ENCODE data around the gene ROBO3. TPM values are rescaled to one million over a fixed set of nuclear protein-coding genes. Genes with fewer than 3 reads are reported as not detected.
A peak's percentile ranks its signal among the peaks of the same experiment; 100 is the strongest.

Gene ROBO3
- total RNA-seq, 1 donor from 2014 or later = 30.6 TPM

DNA sequence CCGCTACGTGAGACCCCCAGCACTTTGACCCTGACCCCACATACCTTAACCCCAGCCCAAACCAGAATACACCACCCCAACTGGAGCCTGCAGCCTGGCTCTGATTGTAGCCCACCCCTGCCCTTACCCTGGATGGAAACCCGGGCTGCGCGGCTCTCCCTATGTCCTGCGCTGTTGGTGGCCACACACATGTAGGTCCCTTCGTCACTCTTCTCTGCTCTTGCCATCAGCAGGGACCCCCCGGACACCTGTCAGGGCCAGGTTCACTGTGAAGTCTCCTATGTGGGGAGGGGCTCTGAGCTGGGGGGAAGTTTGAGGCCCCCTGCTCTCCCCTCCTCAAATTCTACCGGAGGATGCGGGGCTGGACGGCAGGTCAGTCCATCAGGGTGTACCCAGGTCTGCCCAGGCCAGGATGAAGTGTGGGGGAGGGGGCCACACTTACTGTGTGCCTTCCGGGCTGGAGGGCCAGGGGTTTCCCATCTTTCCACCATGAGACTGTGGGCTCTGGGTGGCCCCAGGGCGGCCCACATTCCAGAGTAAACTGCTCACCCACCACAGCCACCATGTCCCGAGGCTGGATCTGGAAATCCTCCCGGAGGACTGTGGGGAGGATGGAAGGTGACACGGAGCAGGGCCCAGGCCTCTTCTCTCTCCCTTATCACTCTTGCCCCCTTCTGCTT is 31.0 kb downstream of the ROBO3 start:
- no peak for DNase-seq (ENCODE audit: low read depth)
- H3K4me3 ChIP-seq (ENCODE audit: low read depth, low read length) = no peak overlapping the region
- TF ChIP-seq, protein P1, sequence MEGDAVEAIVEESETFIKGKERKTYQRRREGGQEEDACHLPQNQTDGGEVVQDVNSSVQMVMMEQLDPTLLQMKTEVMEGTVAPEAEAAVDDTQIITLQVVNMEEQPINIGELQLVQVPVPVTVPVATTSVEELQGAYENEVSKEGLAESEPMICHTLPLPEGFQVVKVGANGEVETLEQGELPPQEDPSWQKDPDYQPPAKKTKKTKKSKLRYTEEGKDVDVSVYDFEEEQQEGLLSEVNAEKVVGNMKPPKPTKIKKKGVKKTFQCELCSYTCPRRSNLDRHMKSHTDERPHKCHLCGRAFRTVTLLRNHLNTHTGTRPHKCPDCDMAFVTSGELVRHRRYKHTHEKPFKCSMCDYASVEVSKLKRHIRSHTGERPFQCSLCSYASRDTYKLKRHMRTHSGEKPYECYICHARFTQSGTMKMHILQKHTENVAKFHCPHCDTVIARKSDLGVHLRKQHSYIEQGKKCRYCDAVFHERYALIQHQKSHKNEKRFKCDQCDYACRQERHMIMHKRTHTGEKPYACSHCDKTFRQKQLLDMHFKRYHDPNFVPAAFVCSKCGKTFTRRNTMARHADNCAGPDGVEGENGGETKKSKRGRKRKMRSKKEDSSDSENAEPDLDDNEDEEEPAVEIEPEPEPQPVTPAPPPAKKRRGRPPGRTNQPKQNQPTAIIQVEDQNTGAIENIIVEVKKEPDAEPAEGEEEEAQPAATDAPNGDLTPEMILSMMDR (conservative IDR thresholded peaks at IDR 0.05; ENCODE audit: low read depth, low read length) = no peak

DNA sequence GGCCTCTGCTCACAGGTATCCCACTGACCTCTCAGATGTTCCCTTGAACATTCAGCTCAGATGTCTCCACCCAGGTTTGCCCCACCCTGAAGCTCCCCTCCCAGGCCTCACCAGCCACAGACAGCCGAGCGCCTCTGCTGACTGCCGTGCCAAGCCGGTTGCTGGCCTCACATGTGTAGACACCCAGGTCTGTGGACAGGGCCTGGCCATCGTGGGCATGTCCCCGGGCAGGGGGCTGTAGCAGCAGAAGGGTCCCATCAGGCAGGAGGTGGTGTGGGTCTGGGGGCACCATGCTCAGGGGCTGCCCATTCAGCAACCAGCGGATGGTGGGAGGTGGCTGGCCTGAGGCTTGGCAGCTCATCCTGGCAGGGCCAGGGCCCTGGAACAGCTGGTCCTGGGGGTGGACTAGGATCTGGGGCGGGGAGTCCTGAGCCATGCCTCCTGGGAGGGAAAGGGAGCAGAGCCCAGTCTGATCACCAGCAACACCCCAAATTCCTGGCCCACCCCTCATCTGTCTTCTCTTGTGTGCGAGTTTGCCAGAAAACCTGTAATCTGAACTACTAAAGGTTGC is 31.7 kb downstream of the ROBO3 start:
- no peak overlapping the region for H3K4me3 ChIP-seq (ENCODE audit: low read depth, low read length)
- no peak for DNase-seq (ENCODE audit: low read depth)
- TF ChIP-seq, protein P1 (conservative IDR thresholded peaks at IDR 0.05; ENCODE audit: low read depth, low read length) = no peak

DNA sequence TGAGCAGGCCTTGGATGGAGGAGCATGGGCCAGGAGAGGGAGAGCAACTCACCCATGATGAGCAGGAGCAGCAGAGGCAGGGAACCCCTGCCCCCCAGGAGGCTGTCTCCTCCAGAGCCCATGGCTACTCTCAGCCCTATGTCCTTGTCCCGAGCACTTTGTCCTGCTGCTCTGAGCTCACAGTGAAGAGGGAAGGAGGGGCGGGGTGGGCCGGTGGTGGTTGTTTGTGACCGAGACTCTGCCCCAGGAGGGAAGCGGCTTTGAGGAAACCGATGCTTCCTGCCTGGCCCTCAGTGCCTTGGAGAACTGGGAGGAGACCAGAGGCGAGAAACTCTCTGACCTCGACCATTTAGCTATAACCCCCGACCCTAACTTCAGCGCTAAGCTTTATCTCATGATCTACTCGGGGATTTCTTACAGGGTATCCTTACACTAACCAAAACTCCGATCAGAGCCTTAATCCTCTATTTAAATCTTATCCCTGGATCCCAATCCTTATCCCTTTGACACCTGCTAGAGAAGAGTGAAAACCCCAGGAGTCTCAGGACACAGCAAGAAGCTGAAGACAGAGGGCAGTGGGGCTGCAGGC is 32.5 kb downstream of the ROBO3 start, which contains the start of gene ROBO4:
ROBO4 (minus strand) TSS at position 192 of the 589 bp plus-strand sequence; CDS start at position 122, 70 bp downstream.
- TF ChIP-seq, protein P1 (conservative IDR thresholded peaks at IDR 0.05; ENCODE audit: low read depth, low read length) = no peak
- H3K4me3 ChIP-seq (ENCODE audit: low read depth, low read length) = no peak within 1 kb of the TSS
- DNase-seq (ENCODE audit: low read depth) = no peak

DNA sequence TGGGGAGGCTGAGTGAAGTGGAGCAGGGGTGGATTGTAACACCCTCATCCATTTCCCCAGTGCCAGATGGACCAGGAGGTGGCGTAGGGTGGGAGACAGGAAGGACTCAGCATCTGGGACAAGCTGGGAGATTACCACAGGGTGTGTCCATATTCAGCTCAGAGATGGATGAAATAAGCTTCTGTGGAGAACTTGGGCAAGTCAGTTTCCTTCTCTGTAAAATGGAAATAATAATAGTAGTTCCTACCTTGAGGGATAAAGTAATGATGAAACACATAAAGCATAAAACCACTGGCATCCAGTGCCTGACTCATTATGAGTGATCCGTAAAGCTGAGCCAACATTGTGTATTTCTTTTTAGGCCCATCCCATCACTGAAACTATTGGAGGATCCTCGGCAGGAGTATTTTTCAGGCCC is 33.0 kb downstream of the ROBO3 start:
- TF ChIP-seq, protein P1 (conservative IDR thresholded peaks at IDR 0.05; ENCODE audit: low read depth, low read length) = no peak
- peak; percentile 55 for DNase-seq (ENCODE audit: low read depth)

DNA sequence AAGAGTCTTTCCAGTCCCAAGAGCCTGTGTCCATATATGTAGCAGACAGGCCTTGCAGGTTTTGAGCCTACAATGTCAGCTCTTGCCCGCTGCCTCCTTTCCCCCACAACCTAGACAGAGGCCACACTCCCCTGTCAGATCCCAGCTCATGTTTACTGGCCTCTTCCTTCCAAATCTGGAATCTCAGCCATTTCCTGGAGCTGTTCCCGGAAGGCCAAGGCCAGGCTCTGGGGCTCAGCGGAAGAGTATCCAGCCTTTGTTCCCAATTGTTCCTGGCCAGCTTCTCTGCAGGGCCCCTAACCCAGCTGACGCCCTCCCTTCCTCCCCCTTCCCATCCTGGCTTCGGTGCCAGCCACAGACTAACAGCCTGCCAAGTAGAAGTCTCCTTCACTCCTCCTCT is 33.5 kb downstream of the ROBO3 start:
- DNase-seq (ENCODE audit: low read depth) = no peak
- TF ChIP-seq, protein P1 (conservative IDR thresholded peaks at IDR 0.05; ENCODE audit: low read depth, low read length) = no peak
- H3K4me3 ChIP-seq (ENCODE audit: low read depth, low read length) = no peak overlapping the region

More for the DNA sequence above, 33.0 kb downstream of the ROBO3 start:
- H3K4me3 ChIP-seq (ENCODE audit: low read depth, low read length) = no peak overlapping the region

DNA sequence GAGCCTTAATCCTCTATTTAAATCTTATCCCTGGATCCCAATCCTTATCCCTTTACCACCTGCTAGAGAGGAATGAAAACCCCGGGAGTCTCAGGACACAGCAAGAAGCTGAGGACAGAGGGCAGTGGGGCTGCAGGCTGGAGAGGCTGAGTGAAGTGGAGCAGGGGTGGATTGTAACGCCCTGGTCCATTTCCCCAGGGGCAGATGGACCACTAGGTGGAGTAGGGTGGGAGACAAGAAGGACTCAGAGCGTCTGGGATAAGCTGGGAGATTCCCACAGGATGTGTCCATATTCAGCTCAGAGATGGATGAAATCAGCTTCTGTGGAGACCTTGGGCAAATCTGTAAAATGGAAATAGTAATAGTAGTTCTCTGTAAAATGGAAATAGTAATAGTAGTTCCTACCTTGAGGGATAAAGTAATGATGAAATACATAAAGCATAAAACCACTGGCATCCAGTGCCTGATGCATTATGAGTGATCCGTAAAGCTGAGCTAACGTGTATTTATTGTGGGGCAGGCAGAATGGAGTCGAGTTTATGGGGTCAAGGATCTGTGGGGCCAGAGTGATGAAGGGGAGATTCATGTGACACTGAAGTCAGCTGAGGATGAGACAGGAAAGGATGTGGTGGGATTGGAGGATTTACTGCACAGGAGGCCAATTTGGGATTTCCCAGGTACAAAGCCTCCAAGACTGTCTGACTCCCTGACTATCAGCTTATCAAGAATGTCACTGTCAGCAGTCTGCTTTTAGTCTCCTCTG is 34.3 kb downstream of the ROBO3 start:
- TF ChIP-seq, protein P1 (conservative IDR thresholded peaks at IDR 0.05; ENCODE audit: low read depth, low read length) = peak; percentile 10
- no peak overlapping the region for H3K4me3 ChIP-seq (ENCODE audit: low read depth, low read length)
- DNase-seq (ENCODE audit: low read depth) = no peak

Measured in epithelial cell of proximal tubule (primary cell).